Stimulated activated CD4-positive, alpha-beta T cell treated with anti-CD3 and anti-CD28 coated beads, Interleukin-4, amount 100 ng/mL, for 4 hours (primary cell): ENCODE data around the gene FAM162A.

Experiments used
- DNase-seq, 2 experiments: peaks; one replicate each; pipeline ENCODE4 v3.0.0-alpha.2; 2020

The FAM162A gene

GRCh38 chr3:122389197-122389596, 5.2 kb downstream of the FAM162A start:
- DNase-seq, result no peak

- no peak for DNase-seq
These were observed 5.9 kb downstream of the FAM162A start for GRCh38 chr3:122389892-122390291.

GRCh38 chr3:122390665-122391064, 6.7 kb downstream of the FAM162A start:
- DNase-seq, result no peak

GRCh38 chr3:122391681-122392446, 7.9 kb downstream of the FAM162A start:
- no peak for DNase-seq

GRCh38 chr3:122392868-122393844, 9.2 kb downstream of the FAM162A start:
- peak in 1 of 2 experiments; percentile 2 for DNase-seq

- DNase-seq, result no peak
These were observed 10.2 kb downstream of the FAM162A start for GRCh38 chr3:122394173-122394572.

- no peak for DNase-seq
These were observed 11.6 kb downstream of the FAM162A start for GRCh38 chr3:122395582-122395981.

- DNase-seq, result no peak
These were observed 12.5 kb downstream of the FAM162A start for GRCh38 chr3:122396511-122396910.

GRCh38 chr3:122397201-122397600, 13.2 kb downstream of the FAM162A start:
- DNase-seq, result no peak

GRCh38 chr3:122398920-122399319, 14.9 kb downstream of the FAM162A start:
- no peak for DNase-seq

- DNase-seq, result no peak
These were observed 19.5 kb downstream of the FAM162A start for GRCh38 chr3:122403489-122403888.

- DNase-seq, result no peak
These were observed 21.0 kb downstream of the FAM162A start for GRCh38 chr3:122405015-122405414.

GRCh38 chr3:122406198-122406597, 22.2 kb downstream of the FAM162A start:
- no peak for DNase-seq

- DNase-seq, result no peak
These were observed 24.0 kb downstream of the FAM162A start for GRCh38 chr3:122407946-122408345.

- no peak for DNase-seq
These were observed 25.5 kb downstream of the FAM162A start for GRCh38 chr3:122409446-122409845.

GRCh38 chr3:122410111-122410510, 26.1 kb downstream of the FAM162A start:
- DNase-seq, result no peak

- DNase-seq, result no peak
These were observed 26.7 kb downstream of the FAM162A start for GRCh38 chr3:122410639-122411038.

- DNase-seq, result no peak
These were observed 30.4 kb downstream of the FAM162A start for GRCh38 chr3:122414391-122414790.

- DNase-seq, result peak in 1 of 2 experiments; percentile 26
These were observed 31.2 kb downstream of the FAM162A start for GRCh38 chr3:122415104-122415744.

- DNase-seq, result peak; percentile 96 to 97
These were observed 32.0 kb downstream of the FAM162A start, which contains the start of gene WDR5B for GRCh38 chr3:122415762-122416654. Gene WDR5B (minus strand): TSS chr3:122416062. CDS start chr3:122415528, 534 bp downstream.

- DNase-seq, result no peak
These were observed 33.0 kb downstream of the FAM162A start for GRCh38 chr3:122416966-122417365.

- no peak for DNase-seq
These were observed 37.1 kb downstream of the FAM162A start for GRCh38 chr3:122421101-122421500.
